HG02885 (cell line): ENCODE results near the gene HTR3D.
A peak's percentile ranks its signal among the peaks of the same experiment; 100 is the strongest.
"Not testable (repeated sequence)": the region's sequence is repeated elsewhere in the genome, so short reads cannot be mapped to it uniquely, and the experiment has no call there.

Experiments used
- ATAC-seq: cut with Tn5 transposase; IDR thresholded peaks from one replicate; pipeline ENCODE4 v1.9.1; 2021; ENCODE audit warnings: mild to moderate bottlenecking; ENCODE audit not compliant: unreplicated experiment, poor library complexity

HTR3D gene

DNA sequence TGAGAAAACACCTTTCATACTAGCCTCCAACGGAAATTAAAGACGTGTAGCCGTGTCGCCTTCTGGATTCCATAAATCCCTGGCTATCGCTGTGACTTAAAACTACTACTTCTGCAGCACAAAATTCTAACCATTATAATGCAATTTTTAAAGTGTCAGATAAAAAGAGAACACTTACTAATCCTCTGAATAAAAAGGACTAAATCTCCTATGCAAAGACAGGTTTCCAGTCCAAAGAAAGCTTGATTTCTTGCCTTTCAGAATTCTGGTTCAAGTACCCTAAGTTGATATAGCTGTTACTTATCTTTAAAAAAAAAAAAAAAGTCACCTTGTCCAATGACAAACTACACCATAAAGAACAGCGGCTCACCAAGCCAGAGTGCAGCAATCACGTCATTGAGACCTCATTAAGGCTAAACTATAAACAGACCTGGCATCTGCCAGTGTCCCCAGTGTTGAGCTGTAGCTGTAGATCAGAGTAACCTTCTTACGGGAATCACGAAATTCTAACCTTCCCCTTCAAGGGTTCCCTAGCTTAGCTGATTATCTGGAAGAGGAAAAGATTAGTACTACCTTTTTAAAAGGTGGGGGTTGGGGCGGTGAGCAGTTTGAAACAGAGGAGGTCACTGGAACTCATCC lies 16.0 kb upstream of the HTR3D start:
- no peak for ATAC-seq

DNA sequence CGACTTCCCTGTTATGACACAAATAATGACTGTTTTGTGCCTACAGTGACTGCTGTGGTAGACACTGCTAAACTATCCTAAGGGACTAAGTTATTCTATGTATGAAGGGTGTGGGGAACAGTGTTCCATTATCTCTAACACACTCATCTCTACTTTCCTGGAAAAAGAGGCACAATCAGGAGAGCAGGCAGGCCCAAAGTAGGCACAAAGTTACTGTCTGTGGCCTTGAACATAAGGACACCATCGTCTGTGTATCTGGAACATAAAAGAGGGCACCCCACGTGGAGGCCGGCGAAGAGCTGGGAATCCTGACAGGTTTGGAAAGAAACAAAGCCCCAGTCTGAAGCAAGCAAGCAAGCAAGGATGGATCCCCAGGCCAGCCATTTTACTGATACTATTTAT lies 15.4 kb upstream of the HTR3D start:
- ATAC-seq, result no peak

DNA sequence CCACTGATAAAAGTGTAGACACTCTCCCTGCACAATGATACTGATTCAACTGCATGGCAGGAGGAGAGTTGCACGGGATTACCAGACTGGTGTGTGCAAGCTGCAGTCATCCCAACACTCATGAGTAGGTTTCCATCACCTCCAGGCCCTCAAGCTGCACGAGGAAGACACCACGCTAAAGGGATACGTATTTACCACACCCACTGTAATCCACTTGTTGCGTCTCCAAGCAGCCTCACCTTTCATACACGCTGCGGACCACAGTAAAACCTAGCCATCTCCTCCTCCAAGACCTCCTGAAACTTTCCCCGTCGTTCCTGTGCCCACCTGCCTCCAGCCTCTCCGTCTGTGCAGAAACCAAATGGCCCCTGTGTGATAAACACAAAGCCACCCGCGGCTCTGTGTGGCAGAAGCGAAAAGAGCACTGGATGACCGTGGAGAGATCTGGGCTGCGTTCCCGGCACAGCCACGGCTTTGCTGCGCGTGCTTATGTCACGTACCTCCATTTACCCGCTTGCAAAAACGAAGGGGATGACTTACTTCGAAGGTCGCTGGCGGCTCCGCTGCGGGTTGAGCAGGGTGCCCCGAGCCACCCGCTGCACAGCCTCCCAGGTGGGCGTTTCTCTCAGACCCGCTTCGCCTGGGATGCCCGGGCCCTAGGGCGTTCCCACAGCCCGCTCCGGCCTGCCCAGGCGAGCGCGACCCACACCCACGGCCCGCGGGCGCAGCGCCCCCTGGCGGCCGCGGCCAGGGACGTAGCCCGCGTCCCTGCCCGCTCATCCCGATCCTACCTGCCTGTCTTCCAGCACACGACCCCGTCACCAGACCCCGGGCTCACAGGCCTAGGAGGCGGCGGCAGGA lies 14.5 kb upstream of the HTR3D start:
- peak; percentile 75 for ATAC-seq

DNA sequence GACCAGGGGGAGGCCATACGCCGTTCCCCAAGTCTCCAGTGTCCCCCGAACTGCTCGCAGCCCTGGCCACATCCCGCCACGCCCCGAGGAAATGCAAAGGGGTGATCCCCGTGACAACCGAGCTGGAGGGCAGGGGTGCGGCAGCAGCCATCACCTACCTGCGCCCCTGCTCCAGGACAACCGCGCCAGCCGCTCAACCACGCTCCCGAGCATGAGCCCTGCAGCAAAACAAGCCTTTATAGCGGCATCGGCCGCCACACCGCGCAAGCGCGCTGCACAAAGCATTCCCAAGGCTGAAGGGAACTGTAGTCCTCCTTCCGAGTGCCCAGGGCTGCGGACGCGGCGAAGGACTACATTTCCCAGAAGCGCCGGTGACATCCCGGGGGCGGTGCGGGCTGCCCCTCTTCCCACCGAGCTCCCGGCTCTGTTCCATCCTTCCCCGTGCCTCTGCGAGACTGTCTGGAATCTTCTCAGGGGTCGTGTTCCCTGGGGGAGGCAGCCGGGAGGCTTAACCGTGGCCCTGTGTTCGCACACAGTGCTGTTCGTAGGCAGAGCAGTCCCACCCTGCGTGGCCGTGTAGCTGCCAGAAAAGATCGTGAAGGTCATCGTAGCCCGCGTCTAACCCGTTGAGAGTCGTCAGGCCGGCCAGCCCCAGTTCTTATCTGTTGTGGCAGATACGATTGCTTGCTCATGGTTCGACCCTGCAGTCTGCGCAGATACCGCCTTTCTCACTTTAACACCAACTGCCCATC lies 13.7 kb upstream of the HTR3D start, which contains the start of gene ABCC5:
Gene ABCC5, minus strand, starts transcription at position 213 of the 752 bp plus-strand sequence. CDS start 3,492 bp downstream, outside the sequence.
- peak; percentile 97 for ATAC-seq

DNA sequence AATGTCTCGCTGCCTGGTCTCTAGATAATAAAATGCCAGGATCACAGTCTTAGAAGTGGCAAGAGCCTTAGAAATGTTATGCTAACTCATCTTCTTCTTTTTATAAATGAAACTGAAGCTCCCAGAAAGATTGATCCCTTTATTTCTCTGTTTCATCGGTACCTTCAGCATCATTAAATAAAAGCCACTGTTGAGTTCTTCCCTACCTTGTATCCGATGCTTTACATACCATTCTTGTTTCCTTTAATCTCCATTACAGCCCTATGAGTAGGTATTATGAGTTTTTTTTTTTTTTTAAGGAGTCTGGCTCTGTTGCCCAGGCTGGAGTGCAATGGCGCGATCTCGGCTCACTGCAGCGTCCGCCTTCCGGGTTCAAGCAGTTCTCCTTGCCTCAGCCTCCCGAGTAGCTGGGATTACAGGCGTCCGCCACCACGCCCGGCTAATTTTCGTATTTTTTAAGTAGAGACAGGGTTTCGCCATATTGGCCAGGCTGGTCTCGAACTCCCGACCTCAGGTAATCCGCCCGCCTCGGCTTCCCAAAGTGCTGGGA lies 13.0 kb upstream of the HTR3D start:
- ATAC-seq, result no peak

DNA sequence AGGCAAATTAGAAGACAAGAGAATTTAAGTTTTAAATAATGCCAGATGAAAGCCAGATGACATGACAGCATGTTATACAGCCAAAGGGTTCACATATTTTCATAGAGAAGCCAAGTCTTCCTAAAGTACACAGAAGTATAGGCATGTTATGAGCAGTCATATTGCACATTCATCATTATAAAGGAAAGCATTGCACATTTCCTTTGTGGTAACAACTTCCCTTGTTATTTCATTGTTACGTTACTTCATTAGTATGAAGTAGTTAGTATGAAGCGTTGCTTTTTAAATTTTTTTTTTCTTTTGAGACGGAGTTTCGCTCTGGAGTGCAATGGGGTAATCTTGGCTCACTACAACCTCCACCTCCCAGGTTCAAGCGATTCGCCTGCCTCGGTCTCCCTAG lies 9.2 kb upstream of the HTR3D start:
- no peak for ATAC-seq

DNA sequence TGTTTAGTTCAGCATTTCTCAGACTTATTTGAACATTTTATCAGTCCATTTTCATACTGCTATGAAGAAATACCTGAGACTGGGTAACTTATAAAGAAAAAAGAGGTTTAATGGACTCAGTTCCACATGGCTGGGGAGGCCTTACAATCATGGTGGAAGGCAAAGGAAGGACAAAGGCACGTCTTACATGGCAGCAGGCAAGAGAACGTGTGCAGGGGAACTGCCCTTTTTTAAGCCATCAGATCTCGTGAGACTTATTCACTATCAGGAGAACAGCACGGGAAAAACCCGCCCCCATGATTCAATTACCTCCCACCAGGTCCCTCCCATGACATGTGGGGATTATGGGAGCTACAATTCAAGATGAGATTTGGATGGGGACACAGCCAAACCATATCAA lies 6.3 kb upstream of the HTR3D start:
- not testable (repeated sequence) for ATAC-seq

DNA sequence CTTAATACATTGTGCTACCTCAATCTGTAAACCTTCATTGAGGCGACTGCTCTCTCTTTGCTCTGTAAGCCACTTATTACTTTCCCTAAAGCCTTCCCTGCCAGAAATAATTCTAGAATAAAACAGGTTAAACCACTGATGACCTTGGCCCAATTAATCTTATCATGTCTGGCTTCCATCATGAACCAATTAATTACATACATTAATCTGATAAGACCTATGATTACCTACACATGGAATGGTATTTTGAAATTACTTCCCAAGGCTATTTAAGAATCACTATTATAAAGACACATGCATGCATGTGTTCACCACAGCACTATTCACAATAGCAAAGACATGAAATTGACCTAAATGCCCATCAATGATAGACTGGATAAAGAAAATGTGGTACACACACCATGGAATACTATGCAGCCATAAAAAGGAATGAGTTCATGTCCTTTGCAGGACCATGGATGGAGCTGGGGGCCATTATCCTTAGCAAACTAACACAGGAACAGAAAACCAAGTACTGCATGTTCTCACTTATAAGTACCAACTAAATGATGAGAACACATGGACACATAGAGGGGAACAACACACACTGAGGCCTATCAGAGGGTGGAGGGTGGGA lies 3.2 kb upstream of the HTR3D start:
- not testable (repeated sequence) for ATAC-seq

DNA sequence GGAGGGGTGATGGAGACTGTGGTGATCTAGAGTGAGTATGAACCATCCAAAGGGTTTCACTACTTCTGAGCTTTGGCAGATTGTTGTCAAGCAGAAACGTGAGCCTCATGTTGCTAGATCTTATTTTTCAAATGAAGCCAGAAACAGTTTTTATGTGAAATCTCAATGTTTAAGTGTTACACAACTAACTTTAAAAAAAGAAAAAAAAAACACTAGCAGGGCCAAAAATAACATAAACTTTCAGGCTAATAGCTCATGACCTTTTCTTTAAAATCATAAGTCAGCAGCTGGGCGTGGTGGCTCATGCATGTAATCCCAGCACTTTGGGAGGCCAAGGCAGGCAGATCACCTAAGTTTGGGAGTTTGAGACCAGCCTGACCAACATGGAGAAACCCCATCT lies 2.1 kb upstream of the HTR3D start:
- no peak for ATAC-seq

DNA sequence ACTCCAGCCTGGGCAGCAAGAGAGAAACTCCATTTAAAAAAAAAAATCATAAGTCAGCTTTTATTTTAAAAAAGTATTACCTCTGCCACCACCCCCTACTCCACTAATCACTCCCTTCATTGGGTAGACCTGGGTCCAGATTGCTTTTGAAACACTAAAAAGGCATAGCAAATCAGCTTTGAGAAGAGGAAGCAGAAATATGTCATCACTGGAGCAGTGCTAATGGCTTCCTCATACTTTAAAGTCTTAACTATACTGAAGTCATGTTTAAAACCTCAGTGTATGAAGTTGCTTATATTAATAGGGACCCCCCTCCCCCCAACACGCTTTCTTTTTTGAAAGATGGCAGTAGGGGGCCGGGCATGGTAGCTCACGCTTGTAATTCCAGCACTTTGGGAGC lies 1.0 kb upstream of the HTR3D start:
- no peak for ATAC-seq

DNA sequence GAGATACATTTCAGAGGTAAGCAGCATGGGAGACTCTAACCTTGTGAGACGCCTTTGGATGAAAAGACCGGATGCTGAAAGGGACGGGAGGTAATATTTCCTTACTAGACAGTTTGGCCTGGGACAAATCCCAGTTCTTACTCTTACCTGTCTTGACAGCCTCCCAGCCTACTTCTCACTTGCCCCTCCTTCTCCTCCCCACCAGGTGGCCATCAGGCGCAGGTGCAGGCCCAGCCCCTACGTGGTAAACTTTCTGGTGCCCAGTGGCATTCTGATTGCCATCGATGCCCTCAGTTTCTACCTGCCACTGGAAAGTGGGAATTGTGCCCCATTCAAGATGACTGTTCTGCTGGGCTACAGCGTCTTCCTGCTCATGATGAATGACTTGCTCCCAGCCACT lies 6.3 kb downstream of the HTR3D start:
- ATAC-seq, result no peak

DNA sequence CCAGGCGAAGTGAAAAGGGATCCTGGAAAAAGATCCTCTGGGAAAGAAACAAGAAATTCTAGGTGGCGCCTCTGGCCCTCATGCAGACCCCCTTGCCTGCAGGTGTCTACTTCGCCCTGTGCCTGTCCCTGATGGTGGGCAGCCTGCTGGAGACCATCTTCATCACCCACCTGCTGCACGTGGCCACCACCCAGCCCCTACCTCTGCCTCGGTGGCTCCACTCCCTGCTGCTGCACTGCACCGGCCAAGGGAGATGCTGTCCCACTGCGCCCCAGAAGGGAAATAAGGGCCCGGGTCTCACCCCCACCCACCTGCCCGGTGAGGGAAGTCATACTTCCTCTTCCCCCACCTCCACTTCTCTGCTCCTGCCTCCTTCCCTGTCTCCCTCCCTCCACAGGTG lies 6.8 kb downstream of the HTR3D start:
- ATAC-seq, result not testable (repeated sequence)

DNA sequence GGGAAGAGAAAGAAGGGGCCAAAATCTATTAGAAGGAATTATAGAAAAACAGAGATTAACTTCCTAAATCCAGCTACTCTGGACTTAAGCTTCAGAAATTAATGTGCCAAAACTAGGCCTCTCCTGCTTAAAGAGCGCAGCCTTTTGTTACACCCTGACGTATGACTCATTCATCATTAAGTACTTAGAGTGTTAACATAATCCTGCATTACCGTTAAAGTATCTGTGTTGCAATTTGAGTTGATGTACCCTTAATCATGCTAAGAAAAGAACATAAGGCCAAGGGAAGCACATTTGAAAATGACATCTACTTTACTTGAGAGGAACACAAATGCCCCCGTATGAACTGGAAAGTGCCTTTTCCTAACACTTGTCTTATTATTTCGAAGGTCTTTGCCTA lies 7.9 kb downstream of the HTR3D start:
- ATAC-seq, result no peak

DNA sequence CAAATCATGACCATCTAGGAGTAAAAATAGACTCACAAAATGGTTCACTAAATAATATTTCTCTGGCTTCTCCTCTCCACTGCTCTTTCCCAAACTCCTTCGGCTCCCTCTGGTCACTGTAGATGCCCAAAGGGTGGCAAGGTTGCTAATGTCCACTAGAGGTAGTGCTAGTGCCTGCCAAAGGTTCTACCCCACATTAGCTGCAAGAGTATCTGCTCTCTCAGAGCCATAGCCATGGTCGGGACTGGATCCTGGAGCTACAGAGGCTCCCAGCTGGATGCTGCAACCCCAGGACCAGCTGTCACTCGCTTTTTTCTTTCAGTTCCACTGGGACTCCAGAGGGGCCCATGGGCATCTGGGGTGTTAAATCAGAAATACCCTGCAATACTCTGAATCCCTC lies 8.5 kb downstream of the HTR3D start:
- no peak for ATAC-seq

DNA sequence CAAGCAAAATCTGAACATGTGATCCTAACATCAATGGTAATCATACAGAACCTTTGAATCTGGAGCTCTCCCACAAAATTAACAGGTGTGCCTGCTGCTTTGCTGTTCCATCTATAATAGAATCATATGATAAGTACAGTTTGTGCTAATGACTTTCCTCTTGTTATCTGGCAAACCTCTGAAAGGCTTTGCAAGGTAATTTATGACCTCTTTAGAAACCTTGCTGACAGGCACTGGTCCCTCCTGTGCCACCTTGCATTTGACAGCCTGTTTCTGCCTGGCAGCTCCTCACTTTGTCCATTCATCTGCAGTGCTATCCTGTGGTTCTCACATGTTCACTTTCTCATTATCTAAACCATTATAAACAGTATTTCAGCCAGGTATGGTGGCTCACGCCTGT lies 11.1 kb downstream of the HTR3D start:
- ATAC-seq, result no peak

DNA sequence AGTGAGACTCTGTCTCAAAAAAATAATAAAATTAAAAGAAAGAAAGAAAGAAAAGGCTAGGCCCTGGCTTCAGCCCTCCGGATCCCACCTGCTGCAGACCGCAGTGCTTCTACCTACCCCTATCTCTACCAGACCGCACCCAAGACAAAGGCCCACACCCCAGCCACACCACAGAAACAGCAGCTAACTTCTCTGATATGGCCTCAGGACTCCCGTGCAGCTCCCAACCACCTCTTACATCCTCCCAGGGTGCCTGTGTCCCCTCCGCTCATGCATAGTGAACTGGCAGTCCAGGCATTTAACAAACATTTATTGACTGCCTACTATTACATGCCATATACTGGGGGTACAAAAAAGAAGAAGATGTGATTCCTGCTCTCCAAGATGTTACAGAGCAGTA lies 14.5 kb downstream of the HTR3D start:
- no peak for ATAC-seq

DNA sequence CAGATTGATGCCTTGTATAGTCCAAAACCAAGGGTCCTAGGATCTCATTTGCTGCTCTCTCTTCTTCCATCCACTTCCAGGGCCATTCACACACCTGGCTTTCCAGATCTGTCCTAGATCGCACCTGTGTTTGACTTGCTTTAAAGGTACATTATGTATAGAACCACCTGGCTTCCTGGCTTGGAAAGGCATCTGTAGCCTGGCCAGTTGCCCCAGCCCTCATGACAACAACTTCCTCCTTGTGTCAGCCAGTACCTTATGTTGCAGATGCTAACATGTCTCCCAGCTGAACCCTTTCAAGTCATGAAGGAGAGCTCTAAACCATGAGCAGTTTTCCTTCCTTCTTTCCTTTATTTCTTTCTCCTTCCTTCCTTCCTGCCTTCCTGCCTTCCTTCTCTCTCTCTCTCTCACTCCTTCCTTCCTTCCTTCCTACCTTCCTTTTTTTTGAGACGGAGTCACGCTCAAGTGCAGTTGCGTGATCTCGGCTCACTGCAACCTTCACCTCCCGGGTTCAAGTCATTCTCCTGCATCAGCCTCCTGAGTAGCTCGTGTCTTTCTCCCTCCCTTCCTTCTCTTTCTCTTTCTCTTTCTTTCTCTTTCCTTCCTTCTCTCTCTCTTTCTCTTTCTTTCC lies 18.8 kb downstream of the HTR3D start:
- ATAC-seq, result no peak

DNA sequence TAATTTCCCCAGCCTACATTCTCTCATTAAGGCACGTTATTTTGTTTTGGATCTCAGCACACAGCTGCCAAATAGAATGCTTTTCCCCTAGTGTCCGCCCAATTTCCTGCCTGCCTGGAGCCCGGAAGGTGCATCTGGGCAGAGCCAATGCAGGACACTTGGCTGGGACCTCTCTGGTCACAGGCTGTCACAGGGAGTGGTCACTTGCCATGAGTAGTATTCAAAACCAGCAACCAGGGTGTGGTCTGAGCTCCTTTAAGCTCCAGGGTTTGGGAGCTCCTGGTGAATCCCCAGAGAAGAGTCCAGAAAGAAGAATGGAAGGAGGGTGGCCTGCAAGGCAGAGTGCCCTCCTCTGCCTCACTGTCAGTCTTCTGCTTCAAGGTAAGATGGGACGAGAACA lies 21.2 kb downstream of the HTR3D start, which contains the start of gene HTR3C:
Gene HTR3C, plus strand, starts transcription at position 281 of the 400 bp plus-strand sequence. Its CDS starts 34 bp downstream, at position 315.
- no peak for ATAC-seq

DNA sequence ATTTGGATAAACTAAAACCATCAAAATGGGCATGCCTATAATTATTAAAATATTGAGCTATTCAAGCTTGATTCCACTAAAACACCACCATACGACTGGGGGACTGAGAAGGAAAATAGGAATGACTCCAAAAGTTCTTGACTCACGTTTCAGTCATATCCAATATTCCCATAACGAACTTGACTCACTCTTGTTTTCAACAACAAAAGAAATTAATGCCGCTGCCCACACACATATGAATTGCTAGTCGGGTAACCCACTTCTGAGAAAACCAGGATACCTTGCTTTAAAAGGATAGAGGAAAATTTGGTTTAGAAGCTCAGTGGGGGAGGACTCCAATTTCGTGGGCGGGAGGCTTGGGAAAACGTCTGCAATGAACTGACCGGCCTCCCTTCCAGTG lies 26.5 kb downstream of the HTR3D start:
- no peak for ATAC-seq

DNA sequence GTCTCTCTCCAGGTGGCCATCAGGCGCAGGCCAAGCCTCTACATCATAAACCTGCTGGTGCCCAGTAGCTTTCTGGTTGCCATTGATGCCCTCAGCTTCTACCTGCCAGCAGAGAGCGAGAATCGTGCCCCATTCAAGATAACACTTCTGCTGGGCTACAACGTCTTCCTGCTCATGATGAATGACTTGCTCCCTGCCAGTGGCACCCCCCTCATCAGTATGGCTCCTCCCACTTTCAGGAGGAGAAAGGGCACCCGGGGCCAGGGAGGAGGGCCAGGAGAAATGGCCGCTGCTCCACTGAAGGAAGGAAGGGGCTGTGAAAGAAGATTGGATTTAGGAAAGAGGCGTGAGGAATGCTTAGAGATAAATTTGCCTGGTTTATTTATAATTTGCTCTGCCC lies 27.9 kb downstream of the HTR3D start:
- ATAC-seq, result no peak
